Neutrophil (primary cell): Measurements from ENCODE around the gene VDAC1.

Source experiments
- H3K27ac ChIP-seq: fragments of 200-600 bp; sonication (generic); 2 replicates; pipeline ENCODE4 v1.5.1; 2016; ENCODE audit warnings: mild to moderate bottlenecking, moderate library complexity
- H3K27me3 ChIP-seq: fragments of 200-600 bp; sonication (generic); 2 replicates; pipeline ENCODE4 v1.6.0; 2016; ENCODE audit warnings: mild to moderate bottlenecking
- H3K36me3 ChIP-seq: fragments of 200-600 bp; sonication (generic); 2 replicates; pipeline ENCODE4 v1.5.1; 2017
- H3K4me1 ChIP-seq, 2 experiments: fragments of 200-600 bp in 1 of 2; sonication (generic) in 1 of 2; 1 replicate in 1 of 2; 2 replicates in 1 of 2; pipeline versions ENCODE4 v1.5.1 to v1.6.1; 2013 to 2016; ENCODE audit warnings: low read depth in 1 of 2, low read length in 1 of 2, mild to moderate bottlenecking in 1 of 2, moderate library complexity in 1 of 2; ENCODE audit not compliant: control insufficient read depth in 1 of 2, insufficient read depth in 1 of 2
- H3K4me3 ChIP-seq, 2 experiments: fragments of 200-600 bp in 1 of 2; sonication (generic) in 1 of 2; 1 replicate in 1 of 2; 2 replicates in 1 of 2; pipeline ENCODE4 v1.5.1; 2013 to 2016; ENCODE audit warnings: low read depth in 1 of 2, low read length in 1 of 2, mild to moderate bottlenecking in 1 of 2, moderate library complexity in 1 of 2
- H3K9me3 ChIP-seq: fragments of 200-600 bp; sonication (generic); 2 replicates; pipeline ENCODE4 v1.5.1; 2016
- CTCF ChIP-seq: fragments of 200-600 bp; sonication (generic); IDR thresholded peaks from 2 replicates; pipeline ENCODE4 v1.5.1; 2016; ENCODE audit warnings: antibody characterized with exemption

The VDAC1 gene

DNA sequence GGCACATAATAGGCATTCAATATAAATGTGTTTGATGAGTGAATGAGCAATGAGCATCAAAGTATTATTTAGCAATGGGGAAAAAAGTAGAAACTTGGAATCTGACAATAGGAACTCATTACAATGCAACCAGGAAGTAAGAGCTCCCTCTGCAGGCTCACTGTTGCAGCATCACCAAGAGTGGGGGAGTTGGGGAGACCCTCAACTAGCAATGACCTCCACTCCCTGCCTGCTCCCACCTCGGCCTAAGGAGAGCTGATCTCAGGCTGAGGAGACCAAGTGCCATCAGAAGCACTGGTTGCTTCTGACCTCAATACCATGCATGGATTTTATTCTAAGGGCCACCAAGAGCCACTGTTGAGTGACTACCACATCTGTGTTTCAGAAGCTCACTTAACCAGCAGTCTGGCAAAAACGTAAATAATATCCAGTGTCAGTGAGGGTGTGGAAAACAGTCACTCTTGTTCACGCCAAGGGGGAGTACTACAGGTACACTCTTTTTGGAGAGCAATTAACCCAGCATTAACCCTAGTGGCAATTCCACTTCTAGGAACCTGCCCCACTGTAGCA lies 8.0 kb downstream of the VDAC1 start:
- Histone ChIP-seq H3K36me3 (no peaks in the 10 kb centered on the region), H3K9me3 (no peaks in the 10 kb centered on the region), H3K27ac (no peak overlapping the region), H3K27me3 (no peaks in the 10 kb centered on the region), H3K4me3 (no peak overlapping the region), H3K4me1 (no peaks in the 10 kb centered on the region)
- no peak for TF ChIP-seq CTCF

DNA sequence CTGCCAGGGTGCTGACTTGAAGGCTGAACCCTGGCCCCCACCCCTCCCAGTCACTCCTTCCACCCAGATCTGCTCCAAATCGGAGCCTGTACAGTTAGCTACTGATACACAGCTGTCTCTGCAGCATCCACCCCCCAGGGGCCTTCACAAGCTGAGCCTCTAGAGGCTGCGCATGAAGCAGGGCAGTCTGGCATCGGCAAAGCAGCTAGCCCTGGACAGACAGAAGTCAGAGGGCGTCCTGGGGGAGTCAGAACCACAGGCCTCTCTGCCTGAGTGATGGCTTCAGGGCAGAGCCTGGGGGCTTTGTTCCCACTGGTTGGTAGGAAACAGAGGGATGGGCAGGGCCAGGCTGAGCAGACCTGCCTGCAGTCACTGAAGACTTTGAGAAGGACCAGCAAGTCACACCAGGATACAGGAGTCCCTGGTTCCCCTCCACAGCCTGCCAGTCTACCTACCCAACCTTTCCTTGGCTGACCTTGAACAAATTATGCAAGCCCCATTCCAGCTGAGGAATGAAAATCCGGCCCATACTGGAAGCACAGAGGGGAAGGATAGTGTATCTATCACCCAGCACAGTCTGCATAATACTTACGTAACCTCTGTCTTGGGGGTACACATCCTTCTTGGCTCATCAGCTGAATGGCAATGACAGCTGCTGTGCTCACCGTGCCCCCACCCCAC lies 8.8 kb downstream of the VDAC1 start:
- H3K4me3 ChIP-seq, result no peak overlapping the region
- H3K36me3 ChIP-seq, result peaks cover 1% of the 10 kb centered on the region
- no peaks in the 10 kb centered on the region for H3K4me1 ChIP-seq
- H3K9me3 ChIP-seq, result no peaks in the 10 kb centered on the region
- no peak overlapping the region for H3K27ac ChIP-seq
- H3K27me3 ChIP-seq, result no peaks in the 10 kb centered on the region
- no peak for TF ChIP-seq CTCF

DNA sequence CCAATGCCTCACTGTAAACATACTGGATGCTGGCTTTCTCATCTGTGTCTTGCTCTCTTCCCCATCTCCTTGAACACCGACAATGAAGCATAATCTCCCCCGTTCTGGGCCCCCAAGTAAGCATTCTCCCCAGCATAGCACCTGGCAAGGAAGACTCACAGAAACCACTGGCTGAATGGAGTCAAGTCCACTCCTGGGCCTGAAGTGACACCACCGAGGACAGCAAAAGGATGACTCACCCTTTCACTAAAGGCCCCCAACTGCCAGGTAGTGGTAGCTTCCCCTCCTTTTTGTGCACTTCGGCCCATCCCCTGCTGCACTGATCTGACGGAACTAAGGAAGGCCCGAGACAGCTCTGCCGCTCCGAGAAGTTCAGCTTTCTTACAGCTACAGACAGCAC lies 9.4 kb downstream of the VDAC1 start:
- no peak overlapping the region for H3K4me3 ChIP-seq
- H3K27ac ChIP-seq, result no peak overlapping the region
- H3K4me1 ChIP-seq, result no peaks in the 10 kb centered on the region
- H3K9me3 ChIP-seq, result no peaks in the 10 kb centered on the region
- no peaks in the 10 kb centered on the region for H3K27me3 ChIP-seq
- peaks cover 8% of the 10 kb centered on the region for H3K36me3 ChIP-seq
- TF ChIP-seq CTCF, result no peak

DNA sequence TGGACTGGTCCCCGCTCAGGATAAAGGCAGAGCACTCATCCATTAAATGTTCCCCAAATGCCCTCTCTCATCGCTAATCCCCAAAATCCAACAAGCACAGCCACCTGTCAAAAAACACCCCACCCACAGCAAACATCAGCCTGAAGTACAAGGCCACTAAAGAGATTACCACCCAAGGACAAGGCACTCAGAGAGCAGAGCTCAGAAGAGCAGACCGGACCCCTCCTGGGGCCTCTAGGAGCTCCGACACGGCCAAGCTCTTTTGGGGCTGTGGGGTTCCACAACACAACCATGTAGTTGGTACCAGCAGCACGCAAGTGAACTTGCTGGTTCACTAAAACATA lies 9.8 kb downstream of the VDAC1 start:
- Histone ChIP-seq H3K27ac (no peak overlapping the region), H3K9me3 (no peaks in the 10 kb centered on the region), H3K4me1 (no peaks in the 10 kb centered on the region), H3K36me3 (peaks cover 12% of the 10 kb centered on the region), H3K27me3 (no peaks in the 10 kb centered on the region), H3K4me3 (no peak overlapping the region)
- TF ChIP-seq CTCF, result no peak

- peaks cover 16% of the 10 kb centered on the region for H3K36me3 ChIP-seq
- no peaks in the 10 kb centered on the region for H3K9me3 ChIP-seq
- H3K4me1 ChIP-seq, result no peaks in the 10 kb centered on the region
- no peak overlapping the region for H3K4me3 ChIP-seq
- no peak for TF ChIP-seq CTCF
- no peaks in the 10 kb centered on the region for H3K27me3 ChIP-seq
- no peak overlapping the region for H3K27ac ChIP-seq
Measured at GRCh38 chr5:133994297-133994989, 10.3 kb downstream of the VDAC1 start.
